DMS153 treated with DMSO at 0.1 percent for 48 hours (cell line): Measurements from ENCODE around the gene HNRNPA2B1.
"Not testable (repeated sequence)": the region's sequence is repeated elsewhere in the genome, so short reads cannot be mapped to it uniquely, and the experiment has no call there.

Experiments used
- DNase-seq: peaks from one replicate; lab custom pipeline; 2025; ENCODE audit not compliant: unreplicated experiment; lab: John Stamatoyannopoulos, UW

The HNRNPA2B1 gene

DNA sequence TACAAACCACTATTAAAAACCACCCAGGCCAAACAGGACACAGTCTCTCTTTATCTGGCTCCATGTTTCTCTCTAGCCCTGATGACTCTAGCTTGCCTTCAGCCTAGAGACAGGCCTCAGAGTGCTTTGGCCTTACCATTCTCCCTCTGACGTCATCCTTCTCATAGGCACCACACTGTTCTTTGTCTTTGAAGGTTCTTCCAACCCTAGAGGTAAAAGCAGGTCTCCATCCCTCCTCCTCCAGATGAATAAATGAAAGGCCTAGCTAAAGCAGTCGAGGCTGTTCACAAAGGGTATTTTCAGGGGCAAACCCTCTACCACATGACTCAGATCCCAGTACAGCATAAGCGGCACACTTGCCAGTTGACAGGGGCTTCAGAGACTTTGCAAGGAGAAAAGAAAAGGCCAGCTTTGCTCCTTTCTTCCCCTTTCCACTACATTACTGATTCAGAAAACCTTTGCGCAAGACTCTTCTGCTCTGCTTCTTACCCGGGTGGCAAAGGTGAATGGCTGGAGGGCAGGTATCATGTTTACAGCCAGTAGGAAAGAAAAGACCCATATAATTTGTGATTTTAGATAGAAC lies 33.8 kb downstream of the HNRNPA2B1 start:
- DNase-seq: no peak

DNA sequence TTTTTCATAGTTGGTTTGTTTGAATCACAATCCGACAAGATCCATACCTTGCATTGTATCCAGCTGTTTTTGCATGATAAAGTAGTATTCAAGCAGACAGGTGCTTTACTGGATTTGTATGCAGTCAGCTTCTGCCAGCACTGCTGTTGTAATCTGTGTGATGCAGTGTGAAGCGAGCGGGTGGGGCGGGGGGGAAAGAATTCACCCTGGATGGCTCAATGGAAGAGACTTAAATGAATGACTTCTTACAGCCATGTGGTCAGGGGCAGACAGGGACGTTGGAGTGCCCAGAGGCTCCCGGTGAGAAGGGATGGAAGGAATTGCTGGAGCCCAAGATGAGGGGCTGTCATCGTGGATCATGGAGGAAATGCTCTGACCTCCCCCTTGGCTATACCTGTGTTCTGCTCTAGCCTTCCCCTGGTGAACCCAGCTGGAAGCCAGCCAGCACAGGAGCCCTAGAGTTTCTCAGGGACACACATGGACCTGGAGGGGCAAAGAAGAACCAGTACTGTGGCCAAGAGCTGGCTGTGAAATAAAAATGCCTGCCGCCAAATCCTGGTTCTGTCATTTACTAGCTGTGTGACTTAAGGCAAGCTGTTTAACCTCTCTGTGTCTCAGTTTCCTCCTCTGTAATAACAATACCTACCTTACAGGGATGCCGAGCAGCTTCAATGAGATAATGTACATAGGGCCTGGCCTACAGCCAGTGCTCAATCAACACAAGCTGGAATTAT lies 34.4 kb downstream of the HNRNPA2B1 start:
- DNase-seq: no peak

DNA sequence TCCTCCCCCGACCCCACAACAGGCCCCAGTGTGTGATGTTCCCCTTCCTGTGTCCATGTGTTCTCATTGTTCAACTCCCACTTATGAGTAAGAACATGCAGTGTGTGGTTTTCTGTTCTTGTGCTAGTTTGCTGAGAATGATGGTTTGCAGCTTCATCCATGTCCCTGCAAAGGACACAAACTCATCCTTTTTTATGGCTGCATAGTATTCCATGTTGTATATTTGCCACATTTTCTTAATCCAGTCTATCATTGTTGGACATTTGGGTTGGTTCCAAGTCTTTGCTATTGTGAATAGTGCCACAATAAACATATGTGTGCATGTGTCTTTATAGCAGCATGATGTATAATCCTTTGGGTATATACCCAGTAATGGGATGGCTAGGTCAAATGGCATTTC lies 36.7 kb downstream of the HNRNPA2B1 start:
- DNase-seq: not testable (repeated sequence)

DNA sequence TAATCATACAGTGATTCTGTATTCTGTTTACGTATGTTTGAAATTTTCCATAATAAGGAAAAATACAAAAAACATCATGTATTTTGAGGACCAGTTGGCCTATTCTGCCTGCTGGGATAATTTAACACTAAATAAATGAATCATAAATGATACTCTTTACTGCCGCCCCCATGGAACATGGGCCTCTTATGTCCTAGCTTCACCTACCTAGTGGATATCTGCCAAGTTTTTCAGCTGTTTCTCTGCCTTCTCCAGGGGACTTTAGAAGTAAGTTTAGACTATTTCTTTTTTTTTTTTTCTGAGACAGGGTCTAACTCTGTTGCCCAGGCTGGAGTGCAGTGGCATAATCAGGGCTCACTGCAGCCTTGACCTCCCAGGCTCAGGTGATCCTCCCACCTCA lies 38.1 kb downstream of the HNRNPA2B1 start:
- no peak for DNase-seq

DNA sequence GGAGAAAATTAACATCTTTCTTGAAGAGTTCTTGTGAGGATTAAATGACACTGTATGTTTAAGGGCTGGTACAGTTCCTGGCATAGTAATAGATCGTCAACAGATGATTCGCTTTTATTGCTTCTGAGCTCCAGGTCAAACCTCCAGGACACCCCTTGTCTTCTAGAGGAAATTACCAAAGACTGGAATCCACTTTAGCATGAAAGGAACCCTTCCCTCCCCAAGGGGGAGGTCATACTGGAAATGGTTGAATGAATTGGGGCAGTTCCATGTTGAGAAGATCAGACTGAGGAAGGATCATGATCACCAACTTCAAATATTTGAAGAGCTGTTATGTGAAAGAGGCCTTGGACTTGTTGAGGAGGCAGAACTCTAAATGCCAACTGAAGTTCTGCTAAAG lies 39.6 kb downstream of the HNRNPA2B1 start:
- no peak for DNase-seq

DNA sequence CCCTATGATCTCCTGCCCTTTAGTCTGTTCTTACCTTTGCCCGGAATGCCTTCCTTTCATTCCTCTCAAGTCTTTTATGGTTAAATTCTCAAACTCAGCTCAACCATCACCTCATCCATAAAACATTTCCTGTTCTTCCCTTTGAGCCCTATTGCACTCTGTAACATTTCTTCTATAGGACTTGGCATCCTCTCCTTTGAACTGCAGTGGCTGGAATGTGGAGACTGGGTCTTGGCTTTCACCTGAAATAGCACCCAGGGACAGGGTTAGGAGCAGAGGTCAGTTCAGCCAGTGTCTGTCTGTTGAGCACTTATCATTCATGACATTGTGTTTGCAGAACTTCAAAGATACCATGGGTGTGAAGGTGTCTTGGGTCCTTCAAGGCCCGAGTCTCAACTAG lies 41.3 kb downstream of the HNRNPA2B1 start:
- no peak for DNase-seq

DNA sequence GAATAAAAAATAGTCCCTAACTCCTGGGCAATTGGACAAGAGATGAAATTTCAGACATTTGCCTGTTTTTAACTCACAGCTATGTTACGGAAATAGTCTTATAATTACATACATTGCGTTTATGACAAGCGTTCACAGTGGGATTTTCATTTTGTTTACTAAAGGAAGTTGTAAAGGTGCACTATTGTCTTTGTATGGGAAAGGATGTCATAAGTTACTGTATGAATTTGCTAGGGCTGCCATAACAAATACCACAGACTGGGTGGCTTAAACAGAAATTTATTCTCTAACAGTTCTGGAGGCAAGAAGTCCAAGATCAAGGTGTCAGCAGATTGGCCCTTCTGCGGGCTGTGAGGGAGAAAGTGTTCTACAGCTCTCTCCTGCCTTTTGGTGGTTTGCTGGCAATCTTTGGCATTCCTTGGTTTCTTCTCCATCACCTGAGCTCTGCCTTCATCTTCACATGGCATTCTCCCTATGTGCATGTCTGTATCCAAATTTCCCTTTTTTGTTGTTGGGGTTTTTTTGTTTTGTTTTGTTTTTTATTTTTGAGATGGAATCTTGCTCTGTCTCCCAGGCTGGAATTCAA lies 42.9 kb downstream of the HNRNPA2B1 start:
- DNase-seq: peak; percentile 21

DNA sequence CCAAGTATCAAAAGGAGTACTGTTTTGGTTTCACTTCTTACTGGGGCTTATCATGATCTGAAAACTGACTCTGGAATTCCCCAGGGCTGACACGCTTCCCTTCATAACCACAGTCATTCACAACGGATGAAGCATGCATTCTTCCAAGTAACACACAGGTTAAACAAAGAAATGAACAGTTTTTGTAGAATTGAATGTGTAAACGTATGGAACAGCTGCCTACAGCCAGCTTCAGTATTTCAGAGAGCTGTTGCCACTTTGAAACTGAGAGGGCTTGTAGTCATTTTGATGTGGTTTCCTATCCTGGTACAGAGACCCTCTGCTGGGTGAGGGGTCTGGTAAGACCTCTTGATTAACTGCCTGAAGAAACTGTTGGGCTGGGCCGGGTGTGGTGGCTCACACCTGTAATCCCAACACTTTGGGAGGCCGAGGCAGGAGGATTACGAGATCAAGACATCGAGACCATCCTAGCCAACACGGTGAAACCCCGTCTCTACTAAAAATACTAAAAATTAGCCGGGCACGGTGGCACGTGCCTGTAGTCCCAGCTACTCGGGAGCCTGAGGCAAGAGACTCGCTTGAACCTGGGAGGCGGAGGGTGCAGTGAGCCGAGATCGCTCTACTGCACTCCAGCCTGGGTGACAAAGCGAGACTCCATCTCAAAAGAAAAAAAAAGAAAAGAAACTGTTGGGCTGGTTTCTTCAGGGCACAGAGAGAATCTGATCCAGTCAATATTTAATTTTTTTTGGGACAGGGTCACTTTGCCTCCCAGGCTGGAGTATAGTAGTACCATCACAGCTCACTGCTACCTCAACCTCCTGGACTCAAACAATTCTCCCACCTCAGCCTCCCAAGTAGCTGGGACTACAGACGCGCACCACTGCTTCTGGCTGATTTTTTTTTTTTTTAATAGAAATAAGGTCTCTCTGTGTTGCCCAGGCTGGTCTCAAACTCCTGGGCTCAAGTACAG lies 43.8 kb downstream of the HNRNPA2B1 start:
- no peak for DNase-seq

DNA sequence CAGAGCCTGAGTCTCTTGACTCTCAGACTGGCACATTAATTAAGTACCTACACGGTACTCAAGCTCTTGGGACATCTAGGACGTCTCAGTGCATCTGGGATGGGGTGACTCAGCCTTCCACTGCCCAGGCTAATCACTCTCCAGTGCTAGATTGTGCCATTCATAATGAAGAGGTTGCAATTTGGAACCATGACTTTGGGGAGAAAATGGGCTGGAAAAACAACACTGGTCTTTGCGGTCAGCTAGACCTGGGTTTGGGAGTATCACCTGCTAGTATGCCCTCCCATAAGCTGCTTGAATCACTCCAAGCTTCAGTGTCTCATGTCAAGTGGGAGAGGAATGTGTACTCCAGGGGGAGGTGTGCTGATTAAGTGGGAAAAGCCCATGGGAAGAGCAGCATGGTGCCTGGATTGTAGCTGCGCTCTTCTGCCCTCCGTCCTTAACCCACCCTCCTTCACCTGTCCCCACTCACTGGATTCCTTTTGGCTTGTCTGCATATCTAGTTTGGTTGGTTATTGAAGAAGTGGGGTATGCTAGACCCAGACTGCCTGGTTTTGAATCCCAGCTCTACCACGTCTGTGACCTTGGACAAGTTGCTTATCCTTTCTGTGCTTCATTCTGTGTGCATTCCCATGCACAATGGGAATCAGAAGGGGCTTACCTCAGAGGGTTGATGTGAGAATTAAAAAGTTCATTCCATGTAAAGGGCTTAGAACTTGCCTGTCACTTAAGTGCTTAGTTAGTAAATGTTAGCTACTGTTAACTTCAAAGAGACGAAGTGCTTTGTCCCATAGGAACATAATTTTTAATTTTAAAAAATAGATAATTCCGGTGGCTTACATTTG lies 44.8 kb downstream of the HNRNPA2B1 start:
- DNase-seq: no peak

DNA sequence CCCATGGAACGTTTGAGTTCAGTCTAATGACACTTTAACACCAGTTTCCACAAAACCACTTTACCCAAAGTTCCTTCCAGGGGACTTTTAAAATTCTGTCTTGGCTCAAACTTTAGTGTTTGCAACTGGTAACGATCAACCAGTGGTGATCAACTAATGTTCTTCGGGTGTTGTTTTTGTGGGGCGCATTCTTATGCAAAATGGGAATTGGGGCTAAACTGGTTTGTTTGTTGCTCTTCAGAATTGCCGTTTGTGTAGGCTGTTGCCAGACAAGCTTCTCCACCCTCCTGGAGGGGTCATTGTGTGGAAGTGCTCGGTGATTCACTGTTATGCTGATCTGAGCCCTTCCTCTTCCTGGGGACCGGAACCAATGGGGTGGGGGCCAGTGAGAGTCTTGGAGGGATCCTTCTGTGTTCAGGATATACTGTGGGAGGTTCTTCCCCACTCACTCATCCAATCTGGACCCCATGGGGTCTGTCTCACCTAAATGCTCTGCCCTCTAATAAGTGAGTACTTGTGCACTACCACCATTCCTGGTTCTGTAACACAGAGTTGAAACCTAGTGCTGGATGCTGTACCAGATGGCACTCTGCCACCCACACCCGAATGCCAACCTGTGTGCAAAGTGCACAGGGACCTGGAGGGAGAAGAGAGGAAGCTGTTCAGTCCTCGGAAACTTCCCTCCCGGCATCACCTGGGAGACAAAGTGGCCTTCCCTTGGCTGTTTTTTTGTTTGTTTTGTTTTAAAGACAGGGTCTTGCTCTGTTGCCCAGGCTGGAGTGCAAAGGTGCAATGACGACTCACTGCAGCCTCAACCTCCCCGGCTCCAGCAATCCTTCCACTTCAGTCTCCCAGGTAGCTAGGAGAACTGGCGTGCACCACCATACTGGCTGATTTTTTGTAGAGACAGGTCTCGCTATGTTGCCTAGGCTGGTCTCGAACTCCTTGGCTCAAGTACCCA lies 46.4 kb downstream of the HNRNPA2B1 start:
- DNase-seq: no peak

DNA sequence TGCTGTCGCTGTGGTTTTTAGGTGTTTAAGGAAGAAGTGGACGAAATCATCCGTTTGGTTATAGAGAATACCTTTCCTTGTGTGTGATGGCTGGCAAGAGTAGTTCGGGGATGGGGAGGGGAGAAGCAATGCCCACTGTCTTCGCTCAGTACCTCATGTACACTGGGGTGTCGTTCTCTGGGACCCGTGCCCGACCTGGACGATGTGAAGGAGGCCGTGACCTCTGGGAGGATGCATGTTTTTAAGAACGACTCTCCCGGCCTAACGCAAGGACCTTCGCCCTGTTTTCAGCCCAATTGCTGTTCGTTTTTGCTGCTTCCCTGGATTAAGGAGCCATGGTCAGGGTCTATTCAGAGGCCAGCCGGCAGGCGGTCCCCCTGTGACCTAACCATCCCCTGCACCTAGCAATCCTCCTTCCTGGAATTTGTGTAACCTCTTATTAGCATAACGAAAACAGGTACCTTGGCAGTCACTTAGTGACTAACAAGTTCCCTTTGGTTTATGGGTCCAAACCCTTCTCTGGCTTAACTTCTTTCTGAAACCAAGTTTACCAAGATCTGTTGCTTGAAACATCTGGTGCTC lies 47.2 kb downstream of the HNRNPA2B1 start:
- DNase-seq: no peak

DNA sequence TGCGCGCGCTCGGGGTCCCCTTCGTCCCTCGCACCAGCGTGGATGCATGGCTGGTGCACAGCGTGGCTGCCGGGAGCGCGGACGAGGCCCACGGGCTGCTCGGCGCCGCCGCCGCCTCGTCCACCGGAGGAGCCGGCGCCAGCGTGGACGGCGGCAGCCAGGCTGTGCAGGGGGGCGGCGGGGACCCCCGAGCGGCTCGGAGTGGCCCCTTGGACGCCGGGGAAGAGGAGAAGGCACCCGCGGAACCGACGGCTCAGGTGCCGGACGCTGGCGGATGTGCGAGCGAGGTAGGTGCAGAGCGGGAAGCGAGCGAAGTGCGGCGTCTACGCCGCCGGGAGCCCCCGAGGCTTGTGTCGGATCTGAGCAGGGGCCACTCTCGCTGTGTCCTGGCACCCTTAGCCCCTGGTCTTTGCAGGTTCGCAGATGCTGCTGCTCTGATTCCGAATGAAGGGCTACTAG lies 47.7 kb downstream of the HNRNPA2B1 start:
- DNase-seq: peak; percentile 26

DNA sequence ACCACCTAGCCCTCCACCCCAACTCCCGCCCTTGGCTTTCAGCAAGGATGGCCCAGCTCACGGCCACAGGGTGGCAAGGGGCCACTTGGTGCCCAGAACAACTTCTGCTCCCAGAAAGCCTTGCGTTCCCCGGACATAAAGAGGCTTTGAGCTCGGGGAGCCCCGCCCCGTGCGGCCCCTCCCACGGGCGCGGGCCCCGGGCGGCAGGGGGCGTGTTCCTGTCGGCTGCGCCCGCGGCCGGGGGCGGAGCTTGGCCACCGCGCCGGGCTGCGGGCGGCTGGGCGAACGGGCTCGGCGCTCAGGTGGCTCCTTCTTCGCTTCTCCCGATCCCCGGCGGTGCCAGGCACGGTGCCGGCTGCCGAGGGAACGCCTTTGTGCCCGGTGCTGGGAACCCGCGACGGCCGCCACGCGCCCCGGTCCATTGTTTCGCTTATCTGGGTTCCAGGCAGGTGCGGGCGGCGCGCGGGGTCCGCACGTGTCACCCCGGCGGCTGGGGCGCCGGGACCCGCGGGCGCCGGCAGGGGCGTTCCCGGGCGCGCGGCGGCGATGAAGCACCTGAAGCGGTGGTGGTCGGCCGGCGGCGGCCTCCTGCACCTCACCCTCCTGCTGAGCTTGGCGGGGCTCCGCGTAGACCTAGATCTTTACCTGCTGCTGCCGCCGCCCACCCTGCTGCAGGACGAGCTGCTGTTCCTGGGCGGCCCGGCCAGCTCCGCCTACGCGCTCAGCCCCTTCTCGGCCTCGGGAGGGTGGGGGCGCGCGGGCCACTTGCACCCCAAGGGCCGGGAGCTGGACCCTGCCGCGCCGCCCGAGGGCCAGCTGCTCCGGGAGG lies 48.4 kb downstream of the HNRNPA2B1 start, which contains the start of gene NFE2L3:
NFE2L3 (plus strand) TSS at position 246 of the 829 bp plus-strand sequence; CDS start at position 547, 301 bp downstream.
- DNase-seq: peak; percentile 87

DNA sequence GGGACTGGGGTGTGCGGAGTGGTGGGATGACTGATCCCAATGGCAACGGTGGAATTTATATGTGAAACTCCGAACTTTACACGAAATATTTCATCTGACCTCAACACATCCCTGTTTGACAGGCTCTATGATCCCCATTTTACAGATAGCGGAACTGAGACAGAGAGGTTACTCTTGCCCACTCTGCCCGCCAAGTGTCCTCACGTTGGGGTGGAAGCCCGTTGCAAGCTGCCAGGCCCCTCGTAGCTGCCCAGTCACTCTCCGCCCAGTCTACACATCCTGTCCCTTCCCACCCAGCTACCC lies 48.9 kb downstream of the HNRNPA2B1 start:
- no peak for DNase-seq

DNA sequence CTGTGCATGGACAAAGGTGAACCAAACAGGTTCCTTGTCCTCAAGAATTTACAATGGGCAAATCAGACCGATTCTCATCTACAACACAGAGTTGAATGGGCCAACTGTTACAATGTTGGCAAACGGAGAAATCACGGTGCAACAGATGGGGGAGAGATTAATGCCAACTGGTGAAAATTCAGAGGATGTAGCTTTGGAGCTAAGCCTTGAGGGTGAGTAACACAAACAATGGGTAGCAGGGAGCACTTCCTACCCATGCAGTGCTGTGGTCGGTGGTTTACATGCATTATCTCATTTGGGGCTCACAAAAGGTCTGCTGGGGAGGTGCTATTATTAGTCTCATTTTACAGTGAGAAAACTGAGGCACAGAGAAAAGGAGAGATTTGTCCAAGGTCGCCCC lies 49.5 kb downstream of the HNRNPA2B1 start:
- DNase-seq: no peak

DNA sequence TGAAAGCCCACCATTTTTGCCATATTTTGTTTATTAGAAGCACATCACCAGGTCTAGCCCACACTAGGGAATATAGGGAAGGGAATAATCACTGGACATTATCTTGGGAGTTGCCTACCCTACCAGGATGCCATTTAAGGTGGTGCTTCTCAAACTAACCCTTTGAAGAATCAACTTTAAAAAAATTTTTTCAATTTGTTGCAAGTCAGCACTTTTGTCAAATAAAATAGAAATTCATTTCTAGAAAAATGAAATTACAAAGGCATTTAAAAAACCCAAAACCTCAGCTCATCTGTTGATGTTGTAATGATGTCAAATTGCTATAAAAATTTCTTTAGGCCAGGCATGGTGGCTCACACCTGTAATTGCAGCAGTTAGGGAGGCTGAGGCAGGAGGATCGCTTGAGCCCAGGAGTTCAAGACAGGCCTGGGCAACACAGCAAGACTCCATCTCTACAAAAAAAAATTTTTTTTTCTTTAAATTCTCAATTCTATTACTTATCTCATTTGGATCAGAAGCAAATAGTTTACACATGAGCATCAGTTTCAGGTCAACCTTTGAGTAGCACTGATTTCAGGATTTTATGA lies 51.1 kb downstream of the HNRNPA2B1 start:
- DNase-seq: no peak

DNA sequence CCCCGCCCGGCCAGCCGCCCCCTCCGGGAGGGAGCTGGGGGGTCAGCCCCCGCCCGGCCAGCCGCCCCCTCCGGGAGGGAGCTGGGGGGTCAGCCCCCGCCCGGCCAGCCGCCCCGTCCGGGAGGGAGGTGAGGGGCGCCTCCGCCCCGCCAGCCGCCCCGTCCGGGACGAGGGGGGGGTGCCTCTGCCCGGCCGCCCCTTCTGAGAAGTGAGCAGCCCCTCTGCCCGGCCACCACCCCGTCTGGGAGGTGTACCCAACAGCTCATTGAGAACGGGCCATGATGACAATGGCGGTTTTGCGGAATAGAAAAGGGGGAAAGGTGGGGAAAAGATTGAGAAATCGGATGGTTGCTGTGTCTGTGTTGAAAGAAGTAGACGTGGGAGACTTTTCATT lies 52.2 kb downstream of the HNRNPA2B1 start:
- DNase-seq: not testable (repeated sequence)
